ENCODE data around the gene WDR81.
"Not testable (repeated sequence)": the region's sequence is repeated elsewhere in the genome, so short reads cannot be mapped to it uniquely, and the experiment has no call there.

The WDR81 gene

DNA sequence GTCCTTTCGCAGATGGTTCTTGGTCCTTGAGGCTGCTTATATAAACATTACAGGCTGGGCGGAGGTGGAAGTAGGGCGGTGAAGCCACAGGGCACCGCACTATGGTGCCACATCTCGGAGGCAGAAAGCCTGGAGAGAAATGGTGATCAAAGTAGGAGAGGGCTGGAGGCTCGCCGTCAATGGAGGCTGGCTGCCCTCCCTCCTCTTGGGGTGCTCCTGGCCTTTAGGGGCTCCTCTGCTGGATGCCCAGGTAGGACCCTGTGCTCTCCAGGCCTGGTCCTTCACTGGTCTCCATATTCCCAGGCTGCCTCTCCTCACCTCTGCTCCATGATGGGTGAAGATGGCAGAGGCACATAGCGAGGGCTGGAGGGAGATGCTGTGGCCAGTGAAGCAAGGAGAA, 12.2 kb upstream of the WDR81 start:
- in situ Hi-C loops (cut with HindIII; ENCODE audit: low sequenced_read_pairs), result loop anchor here (10.0 kb wide), 1 partner anchor 73 kb away; no protein-coding TSS in a partner anchor

DNA sequence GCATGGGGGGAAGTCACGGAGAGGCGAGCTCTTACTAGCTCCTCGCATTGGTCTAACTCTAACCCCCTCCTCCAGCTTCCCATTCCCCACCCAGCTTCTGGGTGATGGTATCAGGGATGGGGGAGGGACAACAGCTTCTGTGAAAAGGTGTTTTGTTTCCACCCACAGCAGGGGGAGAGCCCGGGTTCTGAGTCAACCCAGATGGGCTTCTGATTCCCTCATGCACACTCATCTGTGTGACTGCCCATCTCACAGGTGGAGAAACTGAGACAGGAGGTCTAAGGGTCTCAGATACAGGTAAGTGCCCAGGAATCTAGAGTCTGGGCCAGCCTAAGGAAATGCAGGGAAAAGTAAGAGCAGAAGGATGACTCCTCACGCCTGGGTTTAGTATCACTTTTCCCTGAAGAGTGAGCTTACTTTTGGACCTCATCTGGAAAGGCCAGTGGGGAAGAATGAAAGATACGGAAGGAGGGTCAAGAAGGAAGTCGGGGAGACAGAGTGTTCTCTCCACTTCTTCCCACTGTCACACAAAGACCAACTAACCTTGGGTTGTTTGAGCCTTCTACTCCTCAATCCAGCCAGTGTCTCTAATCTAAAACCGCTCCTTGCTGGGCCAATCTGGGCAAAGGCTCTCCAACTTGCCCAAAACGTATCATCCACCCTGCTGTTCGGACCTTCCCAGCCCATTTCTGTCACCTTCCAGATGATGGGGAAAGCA, 11.2 kb upstream of the WDR81 start:
- in situ Hi-C loops (cut with HindIII; ENCODE audit: low sequenced_read_pairs), result loop anchor here (10.0 kb wide), 1 partner anchor 71 kb away; no protein-coding TSS in a partner anchor

DNA sequence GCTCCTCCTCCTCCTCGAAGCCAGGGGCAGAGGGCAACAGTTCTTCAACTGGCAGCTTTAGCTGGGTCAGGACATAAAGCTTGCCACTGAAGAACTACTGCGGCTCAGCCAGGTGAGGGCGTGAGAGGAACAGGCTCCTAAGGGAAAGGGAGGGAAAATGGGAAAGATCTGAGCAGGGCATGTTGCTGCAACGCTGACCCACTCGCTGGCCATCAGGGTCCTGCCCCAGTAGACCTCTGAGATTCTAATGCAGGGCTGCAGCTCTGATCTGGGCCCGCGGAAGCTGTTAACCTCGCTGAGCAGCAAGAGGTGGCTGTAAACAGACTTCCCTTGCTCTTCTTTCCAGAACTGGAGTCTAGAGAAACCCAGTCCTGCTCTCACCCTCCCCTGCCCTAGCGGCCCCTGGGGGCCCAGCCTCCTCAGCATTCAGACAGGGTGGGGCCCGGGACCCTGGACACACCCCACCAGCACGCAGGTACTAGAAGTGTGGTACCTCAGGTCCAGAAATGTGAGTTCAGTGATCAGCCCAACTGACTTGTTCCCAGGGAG, 10.6 kb upstream of the WDR81 start:
- in situ Hi-C loops (cut with HindIII; ENCODE audit: low sequenced_read_pairs), result loop anchor here (10.0 kb wide), 1 partner anchor 71 kb away; no protein-coding TSS in a partner anchor

DNA sequence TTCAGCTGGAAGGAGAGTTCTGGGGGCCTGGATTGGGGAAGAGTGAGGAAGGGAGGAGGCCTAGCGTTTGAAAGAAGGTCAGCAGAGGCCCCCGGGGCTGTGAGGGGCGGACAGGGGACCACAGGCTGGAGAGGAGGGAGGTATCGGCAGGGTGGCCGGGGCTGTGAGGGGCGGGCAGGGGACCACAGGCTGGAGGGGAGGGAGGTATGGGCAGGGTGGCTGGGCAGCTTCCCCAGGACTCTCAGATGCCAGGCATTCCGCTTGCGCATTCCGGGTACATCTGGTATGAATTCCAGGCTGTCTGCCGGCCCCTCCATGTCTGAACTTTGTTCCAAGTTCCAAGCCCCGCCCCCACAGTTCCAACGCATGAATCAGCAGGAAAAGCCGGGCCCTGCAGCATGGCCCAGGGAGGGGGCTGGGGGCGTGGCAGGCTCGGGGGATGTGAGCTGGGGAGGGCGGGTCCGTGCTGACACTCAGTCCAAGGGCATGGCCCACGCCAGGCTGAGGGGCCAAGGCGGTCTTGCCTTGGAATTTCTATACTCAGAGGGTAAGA, 10.0 kb upstream of the WDR81 start:
- in situ Hi-C loops (cut with HindIII; ENCODE audit: low sequenced_read_pairs), result loop anchor here (10.0 kb wide), 1 partner anchor 70 kb away; no protein-coding TSS in a partner anchor

DNA sequence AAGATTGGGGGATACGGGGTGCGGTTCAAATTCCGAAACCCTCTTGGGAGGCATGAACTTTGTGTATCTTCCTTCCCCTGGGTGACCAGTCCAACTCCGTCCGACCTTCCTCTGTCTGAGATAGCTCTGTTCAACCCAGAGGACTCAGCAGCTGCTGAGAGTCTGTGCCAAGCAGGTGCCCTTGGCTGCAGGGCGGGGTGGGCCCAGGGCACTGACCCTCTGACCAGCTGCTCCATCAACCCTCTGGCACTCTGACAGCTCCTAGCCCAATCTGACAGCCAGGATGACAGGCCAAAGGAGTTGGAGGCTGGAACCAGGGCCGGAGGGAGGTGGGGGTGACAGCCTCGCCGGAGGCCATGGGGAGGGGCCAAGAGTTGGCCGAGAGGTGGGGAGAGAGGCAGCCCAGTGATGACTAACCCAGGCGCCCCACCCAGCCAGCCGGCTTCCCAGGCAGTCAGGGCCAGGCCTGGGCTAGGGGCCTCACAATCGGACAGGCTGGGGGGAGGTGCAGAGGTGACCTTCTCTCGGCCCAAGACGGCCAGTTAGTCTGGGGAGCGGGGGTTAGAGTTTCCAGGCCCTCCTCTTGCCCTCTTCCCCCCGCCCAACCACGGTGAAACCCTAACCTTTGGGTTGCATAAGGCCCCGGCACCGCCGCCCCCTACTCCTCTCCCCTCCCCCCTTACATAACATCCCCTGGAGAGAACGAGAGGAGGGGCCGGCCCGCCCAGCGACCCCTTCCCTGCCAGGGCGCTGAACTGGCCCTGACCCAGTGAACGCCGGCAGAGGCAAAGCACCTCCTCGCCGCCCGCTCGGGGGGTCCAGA, 9.3 kb upstream of the WDR81 start:
- in situ Hi-C loops (cut with HindIII; ENCODE audit: low sequenced_read_pairs), result loop anchor here (10.0 kb wide), 1 partner anchor 70 kb away; no protein-coding TSS in a partner anchor

DNA sequence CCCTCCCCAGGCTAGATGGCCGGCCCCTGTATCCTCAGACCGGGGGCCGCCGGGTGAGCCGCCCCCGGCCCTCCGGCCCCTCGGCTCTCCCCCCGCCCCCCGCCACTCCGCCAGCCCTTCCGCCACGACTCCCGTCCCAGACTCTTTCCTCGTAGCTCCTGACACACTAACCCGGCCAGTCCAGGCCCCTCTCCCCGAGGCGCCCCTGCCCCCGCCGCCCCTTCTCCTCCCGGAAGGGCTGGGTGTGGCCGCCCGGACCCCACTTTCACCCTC, 8.8 kb upstream of the WDR81 start:
- in situ Hi-C loops (cut with HindIII; ENCODE audit: low sequenced_read_pairs), result loop anchor here (10.0 kb wide), 1 partner anchor 69 kb away; no protein-coding TSS in a partner anchor

DNA sequence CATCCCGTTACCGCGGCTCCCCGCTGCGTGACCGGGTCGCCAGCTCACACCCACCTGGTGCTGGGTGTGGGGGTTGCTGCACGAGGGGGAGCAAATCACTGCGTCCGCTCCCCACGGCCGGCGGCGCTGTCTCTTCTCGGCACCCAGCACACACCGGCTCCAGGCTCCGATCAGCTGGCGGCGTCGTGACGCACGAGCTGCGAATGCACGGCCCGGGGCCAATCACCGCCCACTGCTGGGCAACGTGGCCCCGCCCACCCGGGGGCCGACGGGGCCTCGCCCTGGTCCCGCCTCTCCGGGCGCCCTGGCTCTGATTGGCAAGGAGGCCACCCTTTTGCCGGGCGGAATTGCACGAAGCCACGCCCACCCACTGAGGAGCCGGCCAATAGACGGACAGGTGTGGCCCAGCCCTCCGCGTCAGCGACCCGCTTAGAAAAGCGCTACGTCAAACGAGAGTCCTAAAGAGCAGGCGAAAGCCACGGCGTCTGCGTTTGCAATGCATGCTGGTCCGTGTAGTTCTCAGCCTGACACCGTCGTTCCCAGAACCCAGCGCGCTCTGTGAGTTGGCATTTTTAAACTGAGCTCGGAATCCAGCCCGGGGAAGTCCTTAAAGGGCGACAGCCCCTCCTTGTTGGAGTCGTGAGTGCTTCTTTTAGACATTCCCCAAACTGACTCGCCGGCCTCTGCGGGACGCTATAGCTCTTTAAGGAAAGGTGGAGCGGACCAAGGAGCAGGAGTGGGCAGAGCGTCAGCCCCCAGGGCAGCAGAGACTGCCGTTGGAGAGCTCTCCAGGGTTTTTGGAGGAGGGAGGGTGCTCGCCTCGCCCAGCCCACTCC, 8.2 kb upstream of the WDR81 start:
- in situ Hi-C loops (cut with HindIII; ENCODE audit: low sequenced_read_pairs), result loop anchor here (10.0 kb wide), 1 partner anchor 69 kb away; no protein-coding TSS in a partner anchor

DNA sequence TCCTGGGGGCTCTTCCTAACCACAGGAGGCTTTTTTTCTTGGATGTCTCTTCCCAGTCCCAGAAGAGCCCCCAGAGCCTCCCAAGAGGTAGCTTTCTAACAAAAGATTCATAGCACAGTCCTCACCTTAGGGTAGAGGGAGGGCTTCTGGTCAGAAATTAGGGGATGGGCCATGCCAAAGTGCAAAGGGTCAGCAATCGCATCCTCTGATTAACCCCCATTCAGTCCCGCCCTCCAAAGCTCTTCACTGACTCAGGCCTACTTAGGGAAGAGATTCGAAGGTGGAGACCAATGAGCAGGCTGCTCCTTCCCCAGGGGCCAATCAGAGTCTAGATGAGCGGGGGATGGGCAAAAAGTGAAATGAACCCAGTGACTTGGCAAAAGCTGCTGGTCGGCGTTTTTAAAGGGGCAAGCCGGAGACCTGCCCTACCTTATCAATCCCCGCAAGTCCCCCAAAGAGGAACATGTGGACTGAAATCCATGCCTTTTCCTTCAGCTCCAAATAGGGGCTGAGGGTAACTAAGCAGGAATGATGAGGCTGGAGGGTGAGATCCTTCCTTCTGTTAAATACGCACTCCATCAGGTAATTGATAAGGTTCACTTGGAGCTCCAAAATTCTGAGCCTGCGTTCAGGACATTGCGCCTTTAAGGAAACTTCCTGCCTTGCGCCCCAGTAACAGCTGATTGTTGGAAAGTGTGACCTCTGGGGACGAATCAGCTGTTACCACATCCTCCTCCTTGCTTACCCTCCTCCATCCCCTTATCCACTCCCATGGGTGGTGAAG, 7.4 kb upstream of the WDR81 start:
- in situ Hi-C loops (cut with HindIII; ENCODE audit: low sequenced_read_pairs), result loop anchor here (10.0 kb wide), 1 partner anchor 68 kb away; no protein-coding TSS in a partner anchor

DNA sequence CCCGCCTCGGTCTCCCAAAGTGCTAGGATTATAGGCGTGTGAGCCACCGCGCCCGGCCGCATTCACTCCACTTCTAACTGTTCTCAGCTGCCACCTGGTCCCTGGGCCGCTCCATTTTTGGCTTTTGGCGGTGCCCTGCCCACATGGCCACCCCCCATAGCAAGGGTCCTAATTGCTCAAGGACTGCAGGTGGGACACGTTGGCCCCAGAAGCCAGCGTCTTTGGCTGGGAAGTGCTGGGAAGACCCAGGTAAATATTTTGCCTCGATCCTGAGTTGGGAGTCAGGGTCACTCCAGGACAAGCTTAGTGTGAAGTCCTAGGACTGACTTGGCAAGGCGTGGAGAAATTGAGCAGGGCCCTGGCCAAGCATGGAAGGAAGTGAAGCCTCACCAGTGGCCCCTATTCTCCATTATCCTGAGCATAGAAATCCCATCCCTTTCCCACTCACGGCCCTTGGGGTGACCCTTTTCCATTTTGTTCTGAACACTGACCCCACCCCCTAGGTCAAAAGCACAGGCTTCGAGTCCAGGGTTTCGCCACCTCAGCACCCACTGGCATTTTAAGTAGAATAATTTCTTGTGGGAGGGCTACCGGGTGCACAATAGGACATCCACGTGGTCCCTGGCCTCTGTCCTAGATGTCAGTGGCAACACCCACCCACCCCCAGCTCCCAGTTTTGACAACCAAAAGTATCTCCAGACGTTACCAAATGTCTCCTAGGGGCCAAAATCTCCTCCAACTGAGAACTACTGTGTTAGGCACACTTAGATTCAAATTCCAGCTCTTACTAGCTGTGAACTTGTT, 5.9 kb upstream of the WDR81 start:
- in situ Hi-C loops (cut with HindIII; ENCODE audit: low sequenced_read_pairs), result loop anchor here (10.0 kb wide), 1 partner anchor 66 kb away; no protein-coding TSS in a partner anchor

DNA sequence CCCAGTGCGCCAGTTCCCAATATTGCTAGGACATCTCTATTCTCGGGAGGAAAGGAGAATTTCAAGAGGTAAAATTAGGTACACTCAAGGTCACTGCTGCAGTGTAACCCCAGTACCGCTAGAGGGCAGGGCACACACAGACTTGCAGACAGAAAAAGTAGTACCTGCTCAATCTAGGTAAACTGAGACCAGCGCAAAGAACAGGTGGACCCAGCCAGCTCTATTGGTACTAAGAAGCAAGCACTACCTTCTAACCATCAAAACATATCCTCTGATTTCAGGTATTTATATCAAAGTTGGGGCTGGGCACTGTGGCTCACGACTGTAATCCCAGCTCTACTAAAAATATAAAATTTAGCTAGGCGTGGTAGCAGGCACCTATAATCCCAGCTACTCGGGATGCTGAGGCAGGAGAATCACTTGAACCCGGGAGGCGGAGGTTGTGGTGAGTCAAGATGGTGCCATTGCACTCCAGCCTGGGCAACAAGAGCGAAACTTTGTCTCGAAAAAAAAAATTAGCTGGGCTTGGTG, 3.6 kb upstream of the WDR81 start:
- in situ Hi-C loops (cut with HindIII; ENCODE audit: low sequenced_read_pairs), result no loop called here

DNA sequence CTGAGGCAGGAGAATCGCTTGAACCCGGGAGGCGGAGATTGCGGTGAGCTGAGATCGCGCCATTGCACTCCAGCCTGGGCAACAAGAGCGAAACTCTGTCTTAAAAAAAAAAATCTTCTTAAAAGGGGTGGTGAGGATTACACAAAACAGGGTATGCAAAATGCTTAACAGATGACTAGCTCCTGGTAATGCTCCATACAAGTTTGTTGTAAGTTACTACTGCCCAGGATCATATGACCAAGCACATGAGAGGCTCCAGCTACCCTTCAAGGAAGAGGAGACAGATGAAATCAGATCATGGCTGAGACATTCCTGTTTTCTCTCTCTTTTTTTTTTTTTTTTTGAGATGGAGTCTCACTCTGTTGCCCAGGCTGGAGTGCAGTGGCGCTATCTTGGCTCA, 2.5 kb upstream of the WDR81 start:
- in situ Hi-C loops (cut with HindIII; ENCODE audit: low sequenced_read_pairs), result not testable (repeated sequence)

DNA sequence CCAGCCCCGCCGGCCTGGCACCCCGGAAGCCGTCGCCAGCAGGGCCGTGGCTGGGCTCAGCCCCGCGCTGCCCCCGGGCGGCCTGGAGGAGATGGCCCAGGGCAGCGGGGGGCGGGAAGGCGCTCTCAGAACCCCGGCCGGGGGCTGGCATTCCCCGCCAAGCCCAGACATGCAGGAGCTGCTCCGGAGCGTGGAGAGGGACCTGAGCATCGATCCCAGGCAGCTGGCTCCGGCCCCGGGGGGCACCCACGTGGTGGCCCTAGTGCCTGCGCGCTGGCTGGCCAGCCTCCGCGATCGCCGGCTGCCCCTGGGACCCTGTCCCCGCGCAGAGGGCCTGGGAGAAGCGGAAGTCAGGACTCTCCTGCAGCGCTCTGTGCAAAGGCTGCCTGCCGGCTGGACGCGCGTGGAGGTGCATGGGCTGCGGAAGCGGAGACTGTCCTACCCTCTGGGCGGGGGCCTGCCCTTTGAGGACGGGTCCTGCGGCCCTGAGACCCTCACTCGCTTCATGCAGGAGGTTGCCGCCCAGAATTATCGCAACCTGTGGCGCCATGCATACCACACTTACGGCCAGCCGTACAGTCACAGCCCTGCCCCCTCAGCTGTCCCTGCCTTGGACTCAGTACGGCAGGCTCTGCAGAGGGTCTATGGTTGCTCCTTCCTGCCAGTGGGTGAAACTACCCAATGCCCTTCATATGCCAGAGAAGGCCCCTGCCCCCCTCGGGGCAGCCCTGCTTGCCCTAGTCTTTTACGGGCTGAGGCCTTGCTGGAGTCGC, 551 bp downstream of the WDR81 start:
- in situ Hi-C loops (cut with HindIII; ENCODE audit: low sequenced_read_pairs), result no loop called here

DNA sequence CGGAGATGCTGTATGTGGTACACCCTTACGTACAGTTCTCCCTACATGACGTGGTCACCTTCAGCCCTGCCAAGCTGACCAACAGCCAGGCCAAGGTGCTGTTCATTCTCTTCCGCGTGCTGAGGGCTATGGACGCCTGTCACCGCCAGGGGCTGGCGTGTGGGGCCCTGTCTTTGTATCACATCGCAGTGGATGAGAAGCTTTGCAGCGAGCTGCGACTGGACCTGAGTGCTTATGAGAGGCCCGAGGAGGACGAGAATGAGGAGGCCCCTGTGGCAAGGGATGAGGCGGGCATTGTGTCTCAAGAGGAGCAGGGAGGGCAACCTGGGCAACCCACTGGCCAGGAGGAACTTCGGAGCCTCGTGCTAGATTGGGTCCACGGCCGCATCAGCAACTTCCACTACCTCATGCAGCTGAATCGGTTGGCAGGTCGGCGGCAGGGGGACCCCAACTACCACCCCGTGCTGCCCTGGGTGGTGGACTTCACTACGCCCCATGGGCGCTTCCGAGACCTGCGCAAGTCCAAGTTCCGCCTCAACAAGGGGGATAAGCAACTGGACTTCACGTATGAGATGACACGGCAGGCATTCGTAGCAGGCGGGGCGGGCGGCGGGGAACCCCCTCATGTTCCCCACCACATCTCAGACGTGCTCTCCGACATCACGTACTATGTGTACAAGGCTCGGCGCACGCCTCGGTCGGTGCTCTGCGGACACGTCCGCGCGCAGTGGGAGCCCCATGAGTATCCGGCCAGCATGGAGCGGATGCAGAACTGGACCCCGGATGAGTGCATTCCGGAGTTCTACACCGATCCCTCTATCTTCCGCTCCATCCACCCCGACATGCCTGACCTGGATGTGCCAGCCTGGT, 1.4 kb downstream of the WDR81 start:
- in situ Hi-C loops (cut with HindIII; ENCODE audit: low sequenced_read_pairs), result no loop called here

DNA sequence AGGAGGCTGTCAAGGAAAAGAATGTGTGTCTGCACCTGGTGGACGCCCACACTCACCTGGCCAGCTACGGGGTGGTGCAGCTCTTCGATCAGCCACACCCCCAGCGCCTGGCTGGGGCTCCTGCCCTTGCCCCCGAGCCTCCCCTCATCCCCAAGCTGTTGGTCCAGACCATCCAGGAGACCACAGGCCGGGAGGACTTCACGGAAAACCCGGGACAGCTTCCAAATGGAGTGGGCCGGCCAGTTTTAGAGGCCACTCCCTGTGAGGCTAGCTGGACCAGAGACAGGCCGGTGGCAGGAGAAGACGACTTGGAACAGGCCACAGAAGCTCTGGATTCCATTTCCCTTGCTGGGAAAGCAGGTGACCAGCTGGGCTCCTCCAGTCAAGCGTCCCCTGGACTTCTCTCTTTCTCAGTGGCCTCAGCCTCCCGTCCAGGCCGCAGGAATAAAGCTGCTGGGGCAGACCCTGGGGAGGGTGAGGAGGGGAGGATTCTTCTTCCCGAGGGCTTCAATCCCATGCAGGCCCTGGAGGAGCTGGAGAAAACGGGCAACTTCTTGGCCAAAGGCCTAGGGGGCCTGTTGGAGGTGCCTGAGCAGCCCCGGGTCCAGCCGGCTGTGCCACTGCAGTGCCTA, 2.2 kb downstream of the WDR81 start:
- in situ Hi-C loops (cut with HindIII; ENCODE audit: low sequenced_read_pairs), result no loop called here

DNA sequence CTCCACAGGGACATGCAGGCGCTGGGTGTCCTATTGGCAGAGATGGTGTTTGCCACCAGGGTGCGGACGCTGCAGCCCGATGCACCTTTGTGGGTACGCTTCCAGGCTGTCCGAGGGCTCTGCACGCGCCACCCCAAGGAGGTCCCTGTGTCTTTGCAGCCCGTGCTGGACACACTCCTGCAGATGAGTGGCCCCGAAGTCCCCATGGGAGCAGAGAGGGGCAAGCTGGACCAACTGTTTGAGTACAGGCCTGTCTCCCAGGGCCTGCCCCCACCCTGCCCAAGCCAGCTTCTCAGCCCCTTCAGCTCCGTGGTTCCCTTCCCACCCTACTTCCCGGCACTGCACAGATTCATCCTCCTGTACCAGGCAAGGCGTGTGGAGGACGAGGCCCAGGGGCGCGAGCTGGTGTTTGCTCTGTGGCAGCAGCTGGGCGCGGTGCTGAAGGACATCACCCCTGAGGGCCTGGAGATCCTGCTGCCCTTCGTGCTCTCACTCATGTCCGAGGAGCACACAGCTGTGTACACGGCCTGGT, 2.8 kb downstream of the WDR81 start:
- in situ Hi-C loops (cut with HindIII; ENCODE audit: low sequenced_read_pairs), result no loop called here

Data from endothelial cell of hepatic sinusoid (primary cell).